Measurements from ENCODE around the gene ZNF654. TPM values are rescaled to one million over a fixed set of nuclear protein-coding genes. Genes with fewer than 3 reads are reported as not detected.

The ZNF654 gene
- polyA plus RNA-seq, 1 donor from 2014 or later = 20.4 TPM

DNA sequence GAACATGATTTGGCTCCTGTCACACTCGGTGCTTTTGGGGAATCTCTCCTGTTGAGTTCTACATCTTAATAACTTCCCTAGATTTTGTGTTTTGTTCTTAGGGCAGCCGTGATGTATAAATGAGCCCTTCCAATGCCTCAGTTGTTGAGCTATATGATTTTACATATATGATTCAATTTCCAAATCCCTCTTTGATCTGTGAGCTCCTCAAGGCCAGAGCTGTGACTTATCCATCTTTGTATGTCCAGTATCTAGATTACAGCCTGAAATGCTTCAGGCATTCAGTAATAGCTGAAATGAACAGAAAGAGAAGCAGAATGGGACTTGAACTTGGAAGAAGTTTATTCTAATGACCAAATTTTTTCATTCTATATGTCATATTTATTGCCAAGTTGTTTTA lies 26.8 kb upstream of the ZNF654 start:
- Histone ChIP-seq H3K9me2 (ENCODE audit: insufficient read depth, low read length) (no peaks in the 10 kb centered on the region), H3K9ac (ENCODE audit: low read length) (no peak overlapping the region), H3K36me3 (ENCODE audit: insufficient read depth, low read length) (no peaks in the 10 kb centered on the region), H3K27me3 (ENCODE audit: insufficient read depth, low read depth, low read length) (no peaks in the 10 kb centered on the region), H3K27ac (ENCODE audit: low read length) (no peak overlapping the region), H3K4me3 (ENCODE audit: low read length) (no peak overlapping the region), H3K79me2 (replicated peaks; ENCODE audit: insufficient read depth, low read length) (no peaks in the 10 kb centered on the region), H3K4me2 (ENCODE audit: low read length) (no peak overlapping the region), H3K9me3 (ENCODE audit: low read length) (no peaks in the 10 kb centered on the region), H3F3A (ENCODE audit: insufficient read depth, low read length, poor library complexity, severe bottlenecking) (no peaks in the 10 kb centered on the region), H4K20me1 (ENCODE audit: insufficient read depth) (no peaks in the 10 kb centered on the region), H2AFZ (ENCODE audit: low read depth, low read length) (no peak overlapping the region)
- TF ChIP-seq TAF1 (IDR thresholded peaks at IDR 0.05; ENCODE audit: low read depth) = no peak
- no peak for TF ChIP-seq EP300 (conservative IDR thresholded peaks at IDR 0.05; ENCODE audit: poor library complexity, severe bottlenecking)
- TF ChIP-seq RAD21 (conservative IDR thresholded peaks at IDR 0.05) = no peak
- TF ChIP-seq EZH2 (IDR thresholded peaks at IDR 0.05; ENCODE audit: borderline replicate concordance, insufficient read depth, low read length, poor library complexity, severe bottlenecking) = no peak
- TF ChIP-seq, protein P1, sequence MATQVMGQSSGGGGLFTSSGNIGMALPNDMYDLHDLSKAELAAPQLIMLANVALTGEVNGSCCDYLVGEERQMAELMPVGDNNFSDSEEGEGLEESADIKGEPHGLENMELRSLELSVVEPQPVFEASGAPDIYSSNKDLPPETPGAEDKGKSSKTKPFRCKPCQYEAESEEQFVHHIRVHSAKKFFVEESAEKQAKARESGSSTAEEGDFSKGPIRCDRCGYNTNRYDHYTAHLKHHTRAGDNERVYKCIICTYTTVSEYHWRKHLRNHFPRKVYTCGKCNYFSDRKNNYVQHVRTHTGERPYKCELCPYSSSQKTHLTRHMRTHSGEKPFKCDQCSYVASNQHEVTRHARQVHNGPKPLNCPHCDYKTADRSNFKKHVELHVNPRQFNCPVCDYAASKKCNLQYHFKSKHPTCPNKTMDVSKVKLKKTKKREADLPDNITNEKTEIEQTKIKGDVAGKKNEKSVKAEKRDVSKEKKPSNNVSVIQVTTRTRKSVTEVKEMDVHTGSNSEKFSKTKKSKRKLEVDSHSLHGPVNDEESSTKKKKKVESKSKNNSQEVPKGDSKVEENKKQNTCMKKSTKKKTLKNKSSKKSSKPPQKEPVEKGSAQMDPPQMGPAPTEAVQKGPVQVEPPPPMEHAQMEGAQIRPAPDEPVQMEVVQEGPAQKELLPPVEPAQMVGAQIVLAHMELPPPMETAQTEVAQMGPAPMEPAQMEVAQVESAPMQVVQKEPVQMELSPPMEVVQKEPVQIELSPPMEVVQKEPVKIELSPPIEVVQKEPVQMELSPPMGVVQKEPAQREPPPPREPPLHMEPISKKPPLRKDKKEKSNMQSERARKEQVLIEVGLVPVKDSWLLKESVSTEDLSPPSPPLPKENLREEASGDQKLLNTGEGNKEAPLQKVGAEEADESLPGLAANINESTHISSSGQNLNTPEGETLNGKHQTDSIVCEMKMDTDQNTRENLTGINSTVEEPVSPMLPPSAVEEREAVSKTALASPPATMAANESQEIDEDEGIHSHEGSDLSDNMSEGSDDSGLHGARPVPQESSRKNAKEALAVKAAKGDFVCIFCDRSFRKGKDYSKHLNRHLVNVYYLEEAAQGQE (IDR thresholded peaks at IDR 0.05; ENCODE audit: borderline replicate concordance) = no peak
- no peak for TF ChIP-seq MXI1 (conservative IDR thresholded peaks at IDR 0.05; ENCODE audit: poor library complexity, severe bottlenecking)
- no peak for TF ChIP-seq POLR2AphosphoS5 (IDR thresholded peaks at IDR 0.05)
- TF ChIP-seq, protein P2, sequence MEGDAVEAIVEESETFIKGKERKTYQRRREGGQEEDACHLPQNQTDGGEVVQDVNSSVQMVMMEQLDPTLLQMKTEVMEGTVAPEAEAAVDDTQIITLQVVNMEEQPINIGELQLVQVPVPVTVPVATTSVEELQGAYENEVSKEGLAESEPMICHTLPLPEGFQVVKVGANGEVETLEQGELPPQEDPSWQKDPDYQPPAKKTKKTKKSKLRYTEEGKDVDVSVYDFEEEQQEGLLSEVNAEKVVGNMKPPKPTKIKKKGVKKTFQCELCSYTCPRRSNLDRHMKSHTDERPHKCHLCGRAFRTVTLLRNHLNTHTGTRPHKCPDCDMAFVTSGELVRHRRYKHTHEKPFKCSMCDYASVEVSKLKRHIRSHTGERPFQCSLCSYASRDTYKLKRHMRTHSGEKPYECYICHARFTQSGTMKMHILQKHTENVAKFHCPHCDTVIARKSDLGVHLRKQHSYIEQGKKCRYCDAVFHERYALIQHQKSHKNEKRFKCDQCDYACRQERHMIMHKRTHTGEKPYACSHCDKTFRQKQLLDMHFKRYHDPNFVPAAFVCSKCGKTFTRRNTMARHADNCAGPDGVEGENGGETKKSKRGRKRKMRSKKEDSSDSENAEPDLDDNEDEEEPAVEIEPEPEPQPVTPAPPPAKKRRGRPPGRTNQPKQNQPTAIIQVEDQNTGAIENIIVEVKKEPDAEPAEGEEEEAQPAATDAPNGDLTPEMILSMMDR (IDR thresholded peaks at IDR 0.05; ENCODE audit: poor library complexity, severe bottlenecking) = no peak
- TF ChIP-seq SMC3 (conservative IDR thresholded peaks at IDR 0.05; ENCODE audit: poor library complexity) = no peak

DNA sequence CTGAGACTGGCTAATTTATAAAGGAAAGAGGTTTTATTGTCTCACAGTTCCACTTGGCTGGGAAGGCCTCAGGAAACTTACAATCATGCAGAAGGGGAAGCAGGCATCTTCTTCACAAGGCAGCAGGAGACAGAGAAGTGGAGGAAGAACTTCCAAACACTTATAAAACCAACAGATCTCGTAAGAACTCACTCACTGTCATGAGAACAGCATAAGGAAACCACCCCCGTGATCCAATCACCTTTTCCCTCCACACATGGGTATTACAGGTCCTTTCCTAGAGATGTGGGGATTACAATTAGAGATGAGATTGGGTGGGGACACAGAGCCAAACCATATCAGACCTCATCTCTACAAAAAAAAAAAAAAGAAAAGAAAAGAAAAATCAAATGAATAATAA lies 26.0 kb upstream of the ZNF654 start:
- no peak overlapping the region for H3K4me2 ChIP-seq (ENCODE audit: low read length)
- TF ChIP-seq RAD21 (conservative IDR thresholded peaks at IDR 0.05) (no peak), MXI1 (conservative IDR thresholded peaks at IDR 0.05; ENCODE audit: poor library complexity, severe bottlenecking) (no peak), TAF1 (IDR thresholded peaks at IDR 0.05; ENCODE audit: low read depth) (no peak), EP300 (conservative IDR thresholded peaks at IDR 0.05; ENCODE audit: poor library complexity, severe bottlenecking) (no peak), POLR2AphosphoS5 (IDR thresholded peaks at IDR 0.05) (no peak), EZH2 (IDR thresholded peaks at IDR 0.05; ENCODE audit: borderline replicate concordance, insufficient read depth, low read length, poor library complexity, severe bottlenecking) (no peak), SMC3 (conservative IDR thresholded peaks at IDR 0.05; ENCODE audit: poor library complexity) (no peak)
- TF ChIP-seq, protein P1 (IDR thresholded peaks at IDR 0.05; ENCODE audit: borderline replicate concordance) = no peak
- H3K36me3 ChIP-seq (ENCODE audit: insufficient read depth, low read length) = no peaks in the 10 kb centered on the region
- no peaks in the 10 kb centered on the region for H4K20me1 ChIP-seq (ENCODE audit: insufficient read depth)
- H3K9ac ChIP-seq (ENCODE audit: low read length) = no peak overlapping the region
- no peak overlapping the region for H2AFZ ChIP-seq (ENCODE audit: low read depth, low read length)
- H3K4me3 ChIP-seq (ENCODE audit: low read length) = no peak overlapping the region
- no peak overlapping the region for H3K27ac ChIP-seq (ENCODE audit: low read length)
- no peaks in the 10 kb centered on the region for H3K9me3 ChIP-seq (ENCODE audit: low read length)
- H3K9me2 ChIP-seq (ENCODE audit: insufficient read depth, low read length) = no peaks in the 10 kb centered on the region
- H3K79me2 ChIP-seq (replicated peaks; ENCODE audit: insufficient read depth, low read length) = no peaks in the 10 kb centered on the region
- no peaks in the 10 kb centered on the region for H3F3A ChIP-seq (ENCODE audit: insufficient read depth, low read length, poor library complexity, severe bottlenecking)
- no peaks in the 10 kb centered on the region for H3K27me3 ChIP-seq (ENCODE audit: insufficient read depth, low read depth, low read length)
